K562 (cell line): ENCODE results near the gene ZC3H12A. TPM values are rescaled to one million over a fixed set of nuclear protein-coding genes. Genes with fewer than 3 reads are reported as not detected.

Source experiments
- AFF1 ChIP-seq, 2 experiments: fragments of 450-650 bp; IDR thresholded peaks; 2 replicates each; pipeline ENCODE4 v1.6.1; 2018; ENCODE audit warnings: mild to moderate bottlenecking in 2 of 2, low read depth in 1 of 2; ENCODE audit not compliant: partially characterized antibody in 2 of 2
- HOMEZ ChIP-seq: fragments of 250-450 bp; sonication (Bioruptor Pico); IDR thresholded peaks from 2 replicates; pipeline ENCODE4 v1.4.0; 2020; ENCODE audit warnings: mild to moderate bottlenecking, moderate library complexity
- ID3 ChIP-seq, 2 experiments: fragments of 250-450 bp in 1 of 2; fragments of 450-650 bp in 1 of 2; sonication (Bioruptor Pico) in 1 of 2; IDR thresholded peaks; 2 replicates each; pipeline versions ENCODE4 v1.6.1 to v1.8.0; 2016 to 2021; ENCODE audit warnings: mild to moderate bottlenecking in 2 of 2, moderate library complexity in 2 of 2, missing compliant biosample characterization in 1 of 2, missing genetic modification characterization in 1 of 2
- MGA ChIP-seq: fragments of 450-650 bp; IDR thresholded peaks from 2 replicates; pipeline ENCODE4 v1.6.1; 2016; ENCODE audit warnings: mild to moderate bottlenecking, moderate library complexity
- SIN3A ChIP-seq, 2 experiments: fragments of 150-350 bp in 1 of 2; IDR thresholded peaks; 2 replicates each; pipeline ENCODE4 v1.6.1; 2011 to 2016; ENCODE audit warnings: borderline replicate concordance in 2 of 2, low read depth in 2 of 2, low read length in 2 of 2, mild to moderate bottlenecking in 2 of 2, moderate library complexity in 2 of 2; ENCODE audit not compliant: control insufficient read depth in 1 of 2
- SP1 ChIP-seq: sonication (generic); formaldehyde crosslinking; IDR thresholded peaks from 2 replicates; pipeline ENCODE4 v1.8.1; 2022; ENCODE audit warnings: mild to moderate bottlenecking, missing genetic modification reagents
- polyA plus RNA-seq, 8 experiments: library from polyadenylated mRNA; depleted of rRNA in 4 of 8; stranded (reverse) in 5 of 8; unstranded in 3 of 8; fragments of >200 nt; fragmentation: Nextera tagmentation in 2 of 8; fragmentation: Illumina TruSeq in 1 of 8; extraction: Ambion mirVana in 2 of 8; extraction: Trizol in 1 of 8; gene quantifications; 2 replicates each; pipeline versions ENCODE4 v1.2.1 to v1.2.3, GENCODE V29; 2011 to 2014; ENCODE audit warnings: inconsistent platforms in 1 of 8, missing spikeins in 1 of 8
- total RNA-seq, 7 experiments: library from RNA; depleted of rRNA in 6 of 7; stranded (reverse); fragments of >200 nt in 6 of 7; fragmentation: Illumina TruSeq in 2 of 7; extraction: Trizol in 2 of 7; gene quantifications; 2 replicates each; pipeline versions ENCODE4 v1.2.1 to v1.2.3, GENCODE V29; 2011 to 2021; ENCODE audit warnings: low replicate concordance in 1 of 7

ZC3H12A gene
- total and polyA plus RNA-seq, 9 of the 15 experiments (the other 6 are each of a cell fraction or from before 2014, with no cell fraction given), result 0.14 to 9.4 (median 6.7) TPM

- no peak for TF ChIP-seq MGA
- no peak for TF ChIP-seq HOMEZ (CRISPR knock-in tag)
- no peak for TF ChIP-seq ID3 (CRISPR knock-in tag; IDR thresholded peaks at IDR 0.05)
- peak; percentile 56 for TF ChIP-seq ID3 (tag; IDR thresholded peaks at IDR 0.05)
- peak; percentile 56; the same call in 1 of the 2 replicates for TF ChIP-seq SP1
- TF ChIP-seq SIN3A (IDR thresholded peaks at IDR 0.05; ENCODE audit: borderline replicate concordance in 2 of 2, control insufficient read depth in 1 of 2, low read depth in 2 of 2, low read length in 2 of 2), result peak; percentile 71 to 81; a peak in 3 of 4 replicates
- no peak for TF ChIP-seq AFF1 (IDR thresholded peaks at IDR 0.05; ENCODE audit: low read depth in 1 of 2, partially characterized antibody in 2 of 2)
Observed at GRCh38 chr1:37474046-37474696, at the start of gene ZC3H12A (continued).
